Measurements from ENCODE around the gene PRAMEF18. TPM values are rescaled to one million over a fixed set of nuclear protein-coding genes. Genes with fewer than 3 reads are reported as not detected.
"Not testable (repeated sequence)": the region's sequence is repeated elsewhere in the genome, so short reads cannot be mapped to it uniquely, and the experiment has no call there.

Gene PRAMEF18, protein sequence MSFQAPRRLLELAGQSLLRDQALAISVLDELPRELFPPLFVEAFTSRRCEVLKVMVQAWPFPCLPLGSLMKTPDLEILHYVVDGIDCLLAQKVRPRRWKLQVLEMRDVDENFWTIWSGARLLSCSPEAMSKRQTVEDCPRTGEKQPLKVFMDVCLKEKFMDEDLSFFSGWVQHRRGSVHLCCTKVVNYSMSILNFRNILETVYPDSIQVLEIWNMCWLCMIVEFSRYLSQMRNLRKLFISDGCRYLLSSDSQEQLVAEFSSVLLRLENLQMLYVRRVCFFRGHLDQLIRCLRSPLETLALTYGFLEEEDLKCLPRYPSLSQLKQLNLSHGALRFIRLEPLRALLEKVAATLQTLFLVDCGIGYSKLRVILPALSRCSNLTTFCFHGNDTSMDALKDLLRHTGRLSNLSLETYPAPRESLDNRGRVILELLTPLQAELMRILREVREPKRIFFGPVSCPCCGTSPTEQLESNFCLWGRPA
- not detected for total RNA-seq (ENCODE audit: unreplicated experiment)
- long read RNA-seq, result 0 reads

DNA sequence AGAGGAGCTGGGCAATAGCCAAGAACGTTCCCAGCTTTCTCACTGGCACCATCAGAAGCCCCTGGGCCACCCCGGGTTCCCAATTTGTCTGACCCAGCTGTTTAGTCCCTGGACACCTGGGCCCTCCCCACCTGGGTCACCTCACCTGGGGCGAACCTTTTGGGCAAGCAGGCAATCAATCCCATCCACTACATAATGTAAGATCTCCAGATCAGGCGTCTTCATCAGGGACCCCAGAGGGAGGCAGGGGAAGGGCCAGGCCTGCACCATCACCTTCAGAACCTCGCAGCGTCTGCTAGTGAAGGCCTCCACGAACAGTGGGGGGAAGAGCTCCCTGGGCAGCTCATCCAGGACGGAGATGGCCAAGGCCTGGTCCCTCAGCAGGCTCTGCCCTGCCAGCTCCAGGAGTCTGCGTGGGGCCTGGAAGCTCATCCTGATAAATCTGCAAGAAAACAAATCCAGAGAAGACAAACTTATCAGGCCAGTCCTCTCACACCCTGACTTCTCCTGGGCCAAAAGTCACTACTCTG is at the start of gene PRAMEF18:
Gene PRAMEF18 (minus strand): TSS at position 480 of the 530 bp plus-strand sequence. CDS start 48 bp downstream, at position 432.
- H3K4me3 Mint-ChIP-seq (ENCODE audit: unreplicated experiment), result peak within 1 kb of the TSS; percentile 11
- H3K9me3 Mint-ChIP-seq (ENCODE audit: unreplicated experiment), result peaks cover 38% of the 10 kb centered on the region
- not testable (repeated sequence) for H3K27me3 Mint-ChIP-seq (ENCODE audit: unreplicated experiment); DNase-seq (ENCODE audit: low spot score); H3K36me3 Mint-ChIP-seq (ENCODE audit: low read depth, unreplicated experiment); H3K4me1 Mint-ChIP-seq (ENCODE audit: unreplicated experiment); H3K27ac Mint-ChIP-seq (ENCODE audit: unreplicated experiment)

DNA sequence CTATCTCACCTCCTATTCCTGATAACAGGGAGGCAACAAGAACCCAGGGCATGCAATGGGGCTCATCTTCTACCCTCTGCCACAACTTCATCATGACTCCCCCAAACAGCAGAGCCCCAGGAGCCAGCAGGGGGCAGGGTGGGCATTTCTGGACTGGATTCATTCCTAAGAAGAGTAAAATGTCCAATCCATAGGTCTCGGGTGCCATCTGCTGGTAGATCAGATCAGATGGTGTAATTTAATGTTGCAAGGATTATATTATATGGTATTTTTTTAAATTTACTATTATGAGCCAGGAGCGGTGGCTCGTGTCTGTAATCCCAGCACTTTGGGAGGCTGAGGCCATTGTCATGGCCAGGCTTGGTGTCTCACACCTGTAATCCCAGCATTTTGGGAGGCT is 39.2 kb upstream of the PRAMEF18 start:
- H3K27ac Mint-ChIP-seq (ENCODE audit: unreplicated experiment); H3K36me3 Mint-ChIP-seq (ENCODE audit: low read depth, unreplicated experiment); H3K9me3 Mint-ChIP-seq (ENCODE audit: unreplicated experiment); H3K4me3 Mint-ChIP-seq (ENCODE audit: unreplicated experiment); DNase-seq (ENCODE audit: low spot score); H3K27me3 Mint-ChIP-seq (ENCODE audit: unreplicated experiment); H3K4me1 Mint-ChIP-seq (ENCODE audit: unreplicated experiment): not testable (repeated sequence)

DNA sequence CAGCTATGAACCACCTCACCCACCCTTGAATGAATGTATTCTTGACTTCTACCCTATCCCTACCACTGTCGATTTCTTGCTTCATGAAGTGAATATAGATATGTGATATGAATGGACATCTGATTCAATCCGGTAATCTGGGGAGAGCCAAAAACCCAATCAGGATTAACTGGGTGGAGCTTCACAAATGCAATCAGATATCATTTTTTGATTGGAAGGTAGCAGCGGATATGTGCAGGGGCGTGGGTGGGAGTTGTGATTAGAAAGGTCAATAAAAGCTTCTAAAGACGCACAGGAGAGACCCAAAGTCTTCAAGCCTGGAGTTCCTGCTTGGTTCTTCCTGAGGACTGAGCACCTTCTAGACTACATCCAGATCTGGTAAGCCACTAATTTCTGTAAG is 27.9 kb upstream of the PRAMEF18 start, which contains the start of gene PRAMEF5:
Gene PRAMEF5 (plus strand): TSS at position 301 of the 400 bp plus-strand sequence. CDS start 5,071 bp downstream, outside the sequence.
- not testable (repeated sequence) for H3K27ac Mint-ChIP-seq (ENCODE audit: unreplicated experiment); H3K36me3 Mint-ChIP-seq (ENCODE audit: low read depth, unreplicated experiment); H3K9me3 Mint-ChIP-seq (ENCODE audit: unreplicated experiment); H3K4me1 Mint-ChIP-seq (ENCODE audit: unreplicated experiment); DNase-seq (ENCODE audit: low spot score); H3K4me3 Mint-ChIP-seq (ENCODE audit: unreplicated experiment); H3K27me3 Mint-ChIP-seq (ENCODE audit: unreplicated experiment)

DNA sequence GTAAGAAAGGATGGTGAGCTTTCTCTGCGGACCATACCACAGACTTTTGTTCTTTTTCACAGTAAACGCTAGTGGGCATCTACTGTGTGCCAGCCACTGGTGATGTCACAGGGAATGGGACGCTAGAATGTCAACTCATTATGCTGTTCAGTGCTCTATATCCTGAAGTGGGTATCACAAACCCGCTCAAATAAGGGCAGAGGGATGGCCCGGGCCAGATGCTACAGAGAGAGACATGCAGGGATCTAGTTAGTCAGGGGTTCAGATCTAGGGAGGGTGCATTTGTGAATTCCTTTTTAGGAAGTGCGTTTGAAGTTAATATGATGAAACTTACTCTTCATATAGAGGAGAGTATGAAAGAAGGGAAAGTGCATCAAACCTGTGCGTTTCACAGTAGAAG is 21.2 kb upstream of the PRAMEF18 start:
- H3K4me1 Mint-ChIP-seq (ENCODE audit: unreplicated experiment); DNase-seq (ENCODE audit: low spot score); H3K27me3 Mint-ChIP-seq (ENCODE audit: unreplicated experiment); H3K27ac Mint-ChIP-seq (ENCODE audit: unreplicated experiment); H3K4me3 Mint-ChIP-seq (ENCODE audit: unreplicated experiment): not testable (repeated sequence)
- H3K36me3 Mint-ChIP-seq (ENCODE audit: low read depth, unreplicated experiment), result peaks cover 12% of the 10 kb centered on the region
- H3K9me3 Mint-ChIP-seq (ENCODE audit: unreplicated experiment), result peaks cover 23% of the 10 kb centered on the region

DNA sequence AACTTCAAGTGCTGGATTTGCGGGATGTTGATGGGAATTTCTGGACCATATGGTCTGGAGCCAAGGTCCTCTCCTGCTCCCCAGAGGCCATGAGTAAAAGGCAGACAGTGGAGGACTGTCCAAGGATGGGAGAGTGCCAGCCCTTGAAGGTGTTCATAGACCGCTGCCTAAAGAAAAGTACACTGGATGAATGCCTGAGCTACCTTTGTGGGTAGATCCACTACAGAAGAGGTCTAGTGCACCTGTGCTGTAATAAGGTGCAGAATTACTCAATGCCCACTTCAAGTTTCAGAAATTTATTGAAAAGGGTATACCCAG is 20.6 kb upstream of the PRAMEF18 start:
- H3K9me3 Mint-ChIP-seq (ENCODE audit: unreplicated experiment), result peaks cover 23% of the 10 kb centered on the region
- not testable (repeated sequence) for DNase-seq (ENCODE audit: low spot score); H3K27me3 Mint-ChIP-seq (ENCODE audit: unreplicated experiment); H3K27ac Mint-ChIP-seq (ENCODE audit: unreplicated experiment); H3K4me3 Mint-ChIP-seq (ENCODE audit: unreplicated experiment); H3K4me1 Mint-ChIP-seq (ENCODE audit: unreplicated experiment)
- H3K36me3 Mint-ChIP-seq (ENCODE audit: low read depth, unreplicated experiment), result peaks cover 12% of the 10 kb centered on the region

DNA sequence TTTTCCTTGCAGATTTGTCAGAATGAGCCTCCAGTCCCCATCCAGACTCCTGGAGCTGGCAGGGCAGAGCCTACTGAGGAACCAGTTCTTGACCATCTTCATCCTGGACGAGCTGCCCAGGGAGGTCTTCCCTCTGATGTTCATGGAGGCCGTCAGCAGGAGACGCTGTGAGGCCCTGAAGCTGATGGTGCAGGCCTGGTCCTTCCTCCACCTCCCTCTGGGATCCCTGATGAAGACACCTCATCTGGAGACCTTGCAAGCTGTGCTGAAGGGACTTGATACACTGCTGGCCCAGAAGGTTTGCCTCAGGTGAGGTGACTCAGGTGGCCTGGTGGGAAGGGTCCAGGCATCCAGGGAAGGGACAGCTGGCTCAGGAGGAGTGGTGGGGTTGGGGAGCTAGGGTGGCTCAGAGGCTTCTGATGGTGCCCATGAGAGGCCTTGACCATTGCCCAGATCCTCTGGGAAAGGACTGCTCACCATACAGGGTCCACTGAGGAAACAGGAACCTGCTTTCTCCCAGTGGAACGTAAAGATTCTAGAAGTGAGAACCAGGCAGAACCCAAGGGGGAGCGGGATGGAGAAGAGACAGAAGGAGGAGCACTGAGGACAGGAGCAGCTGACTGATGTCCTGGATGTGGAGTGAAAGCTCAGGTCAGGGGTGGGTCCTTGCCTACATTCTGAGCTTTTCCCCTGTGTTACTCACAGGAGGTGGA is 20.0 kb upstream of the PRAMEF18 start:
- not testable (repeated sequence) for DNase-seq (ENCODE audit: low spot score); H3K4me3 Mint-ChIP-seq (ENCODE audit: unreplicated experiment); H3K27ac Mint-ChIP-seq (ENCODE audit: unreplicated experiment); H3K4me1 Mint-ChIP-seq (ENCODE audit: unreplicated experiment)
- Mint-ChIP-seq H3K27me3 (ENCODE audit: unreplicated experiment) (peaks cover 13% of the 10 kb centered on the region), H3K36me3 (ENCODE audit: low read depth, unreplicated experiment) (peaks cover 12% of the 10 kb centered on the region), H3K9me3 (ENCODE audit: unreplicated experiment) (peaks cover 28% of the 10 kb centered on the region)

DNA sequence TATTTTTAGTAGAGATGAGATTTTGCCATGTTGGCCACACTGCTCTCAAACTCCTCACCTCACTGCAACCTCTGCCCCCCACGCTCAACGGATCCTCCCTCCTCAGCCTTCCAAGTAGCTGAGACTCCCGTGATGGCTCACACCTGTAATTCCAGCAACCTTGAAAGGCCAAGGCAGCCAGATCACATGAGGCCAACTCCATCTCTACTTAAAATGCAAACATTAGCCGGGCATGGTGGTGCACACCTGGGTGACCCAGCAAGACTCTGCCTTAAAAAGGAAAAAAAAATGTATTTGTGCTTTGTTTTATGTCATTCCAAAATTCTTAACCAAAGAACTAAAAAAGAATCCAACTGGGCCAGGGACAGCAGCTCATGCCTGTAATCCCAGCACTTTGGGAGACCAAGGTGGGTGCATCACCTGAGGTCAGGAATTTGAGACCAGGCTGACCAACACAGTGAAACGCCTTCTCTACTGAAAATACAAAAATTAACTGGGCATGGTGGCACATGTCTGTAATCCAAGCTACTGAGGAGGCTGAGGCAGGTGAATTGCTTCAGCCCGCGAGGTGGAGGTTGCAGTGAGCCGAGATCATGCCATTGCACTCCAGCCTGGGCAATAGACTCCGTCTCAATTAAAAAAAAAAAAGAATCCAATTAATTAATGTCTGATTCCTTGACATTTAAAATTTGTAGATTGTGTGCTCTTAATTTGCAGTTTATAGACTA is 17.7 kb upstream of the PRAMEF18 start:
- H3K27me3 Mint-ChIP-seq (ENCODE audit: unreplicated experiment), result peaks cover 14% of the 10 kb centered on the region
- DNase-seq (ENCODE audit: low spot score); H3K4me1 Mint-ChIP-seq (ENCODE audit: unreplicated experiment); H3K27ac Mint-ChIP-seq (ENCODE audit: unreplicated experiment): not testable (repeated sequence)
- peaks cover 37% of the 10 kb centered on the region for H3K9me3 Mint-ChIP-seq (ENCODE audit: unreplicated experiment)
- H3K4me3 Mint-ChIP-seq (ENCODE audit: unreplicated experiment), result peak overlapping the region; percentile 33
- H3K36me3 Mint-ChIP-seq (ENCODE audit: low read depth, unreplicated experiment), result peaks cover 12% of the 10 kb centered on the region

DNA sequence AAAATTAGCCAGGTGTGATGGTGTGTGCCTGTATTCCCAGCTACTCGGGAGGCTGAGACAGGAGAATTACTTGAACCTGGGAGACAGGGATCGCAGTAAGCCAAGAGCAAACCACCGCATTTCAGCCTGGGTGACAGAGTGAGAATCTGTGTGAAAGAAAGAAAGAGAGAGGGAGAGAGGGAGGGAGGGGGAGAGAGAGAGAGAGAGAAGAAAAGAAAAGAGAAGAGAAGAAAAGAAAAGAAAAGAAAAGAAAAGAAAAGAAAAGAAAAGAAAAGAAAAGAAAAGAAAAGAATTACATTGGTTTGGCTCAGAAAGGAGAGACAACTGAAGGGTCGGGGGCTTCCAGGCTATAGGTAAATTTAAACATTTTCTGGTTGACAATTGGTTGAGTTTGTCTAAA is 13.7 kb upstream of the PRAMEF18 start:
- not testable (repeated sequence) for H3K4me3 Mint-ChIP-seq (ENCODE audit: unreplicated experiment); DNase-seq (ENCODE audit: low spot score); H3K36me3 Mint-ChIP-seq (ENCODE audit: low read depth, unreplicated experiment); H3K27ac Mint-ChIP-seq (ENCODE audit: unreplicated experiment); H3K4me1 Mint-ChIP-seq (ENCODE audit: unreplicated experiment); H3K27me3 Mint-ChIP-seq (ENCODE audit: unreplicated experiment)
- H3K9me3 Mint-ChIP-seq (ENCODE audit: unreplicated experiment), result peaks cover 34% of the 10 kb centered on the region

DNA sequence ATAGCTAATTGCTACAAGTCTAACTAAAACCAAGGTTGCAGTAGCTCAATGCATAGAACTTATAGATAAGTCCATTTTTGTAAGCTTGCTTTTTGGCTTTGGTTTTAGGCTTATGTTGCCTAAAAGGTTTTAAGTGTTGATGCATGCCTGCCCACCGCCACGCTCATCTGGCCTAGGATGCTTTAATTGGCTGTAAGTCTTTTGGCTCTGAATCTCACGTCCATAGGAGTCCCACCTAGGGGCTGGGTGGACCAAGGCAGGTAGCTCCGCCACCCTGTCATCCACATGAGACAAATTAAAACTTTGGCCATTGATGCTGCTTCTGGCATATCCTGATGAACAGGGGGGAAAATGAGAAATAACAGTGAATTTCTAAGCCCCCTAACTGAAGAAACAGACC is 11.6 kb upstream of the PRAMEF18 start:
- H3K9me3 Mint-ChIP-seq (ENCODE audit: unreplicated experiment), result peaks cover 35% of the 10 kb centered on the region
- H3K27me3 Mint-ChIP-seq (ENCODE audit: unreplicated experiment); DNase-seq (ENCODE audit: low spot score); H3K4me3 Mint-ChIP-seq (ENCODE audit: unreplicated experiment); H3K27ac Mint-ChIP-seq (ENCODE audit: unreplicated experiment); H3K4me1 Mint-ChIP-seq (ENCODE audit: unreplicated experiment): not testable (repeated sequence)
- H3K36me3 Mint-ChIP-seq (ENCODE audit: low read depth, unreplicated experiment), result peaks cover 10% of the 10 kb centered on the region

DNA sequence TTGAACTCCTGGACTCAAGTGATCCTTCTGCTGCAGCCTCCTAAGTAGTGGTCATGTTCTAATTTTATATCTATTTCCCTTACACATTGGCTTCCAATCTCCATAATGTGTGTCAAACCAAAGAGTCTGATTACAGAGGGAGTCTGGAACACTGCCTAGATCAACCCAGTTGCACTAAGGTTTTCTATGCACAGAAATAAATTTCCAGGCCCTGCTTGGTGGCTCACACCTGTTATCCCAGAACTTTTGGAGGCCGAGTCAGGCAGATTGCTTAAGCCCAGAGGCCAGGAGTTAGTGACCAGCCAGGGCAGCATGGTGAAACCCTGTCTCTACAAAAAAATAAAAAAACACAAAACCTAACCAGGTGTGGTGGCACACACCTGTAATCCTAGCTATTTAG is 8.1 kb upstream of the PRAMEF18 start:
- H3K4me3 Mint-ChIP-seq (ENCODE audit: unreplicated experiment); H3K27ac Mint-ChIP-seq (ENCODE audit: unreplicated experiment); H3K4me1 Mint-ChIP-seq (ENCODE audit: unreplicated experiment); H3K27me3 Mint-ChIP-seq (ENCODE audit: unreplicated experiment); DNase-seq (ENCODE audit: low spot score): not testable (repeated sequence)
- Mint-ChIP-seq H3K9me3 (ENCODE audit: unreplicated experiment) (peaks cover 44% of the 10 kb centered on the region), H3K36me3 (ENCODE audit: low read depth, unreplicated experiment) (peaks cover 10% of the 10 kb centered on the region)

DNA sequence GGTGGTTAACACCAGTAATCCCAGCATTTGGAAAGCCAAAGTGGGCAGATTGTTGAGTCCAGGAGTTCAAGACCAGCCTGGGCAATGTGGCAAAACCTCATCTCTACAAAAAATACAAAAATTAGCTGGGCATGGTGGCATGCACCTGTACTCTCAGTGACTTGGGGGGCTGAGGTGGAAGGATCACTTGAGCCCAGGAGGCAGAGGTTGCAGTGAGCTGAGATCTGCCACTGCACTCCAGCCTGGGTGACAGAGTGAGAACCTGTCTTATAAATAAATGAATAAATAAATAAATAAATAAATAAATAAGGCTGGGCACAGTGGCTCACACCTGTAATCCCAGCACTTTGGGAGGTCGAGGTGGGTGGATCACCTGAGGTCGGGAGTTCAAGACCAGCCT is 6.1 kb upstream of the PRAMEF18 start:
- not testable (repeated sequence) for H3K4me3 Mint-ChIP-seq (ENCODE audit: unreplicated experiment); H3K27me3 Mint-ChIP-seq (ENCODE audit: unreplicated experiment); DNase-seq (ENCODE audit: low spot score); H3K4me1 Mint-ChIP-seq (ENCODE audit: unreplicated experiment); H3K27ac Mint-ChIP-seq (ENCODE audit: unreplicated experiment); H3K36me3 Mint-ChIP-seq (ENCODE audit: low read depth, unreplicated experiment)
- H3K9me3 Mint-ChIP-seq (ENCODE audit: unreplicated experiment), result peaks cover 43% of the 10 kb centered on the region
